ENCODE measurements around the gene GRM8.

DNA sequence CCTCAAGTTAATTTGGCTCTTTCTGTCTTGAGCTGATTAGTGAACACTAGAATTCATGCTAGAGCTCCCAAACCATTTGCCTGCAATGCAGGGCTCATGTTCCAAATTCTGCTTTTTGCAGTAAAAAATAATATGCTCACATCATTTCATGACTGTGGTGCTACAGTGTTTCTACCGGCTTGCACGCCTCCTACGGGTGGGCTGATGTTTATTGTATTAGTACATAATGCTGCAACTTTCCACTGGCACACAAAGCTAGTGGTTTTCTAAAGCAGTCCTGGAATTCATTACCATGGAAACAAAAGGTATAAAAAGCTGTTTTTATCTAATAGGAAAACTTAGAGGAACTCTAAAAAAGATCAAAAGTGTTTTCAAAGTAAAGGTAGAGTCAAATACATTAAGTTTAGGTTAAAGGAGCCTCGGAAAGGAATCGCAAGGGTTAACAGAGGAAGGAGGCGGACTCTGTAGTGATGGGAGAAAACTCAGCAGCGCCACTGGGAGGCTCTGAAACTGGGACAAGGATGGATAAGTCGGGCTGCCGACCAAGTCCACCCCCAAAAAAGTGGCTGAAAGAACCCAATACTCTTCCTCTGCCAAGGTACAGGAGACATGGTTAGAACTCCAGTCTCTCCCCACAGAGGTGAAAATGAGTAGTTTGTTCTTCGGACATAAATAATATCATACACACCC, 25.9 kb downstream of the GRM8 start:
- TF ChIP-seq, protein P1, sequence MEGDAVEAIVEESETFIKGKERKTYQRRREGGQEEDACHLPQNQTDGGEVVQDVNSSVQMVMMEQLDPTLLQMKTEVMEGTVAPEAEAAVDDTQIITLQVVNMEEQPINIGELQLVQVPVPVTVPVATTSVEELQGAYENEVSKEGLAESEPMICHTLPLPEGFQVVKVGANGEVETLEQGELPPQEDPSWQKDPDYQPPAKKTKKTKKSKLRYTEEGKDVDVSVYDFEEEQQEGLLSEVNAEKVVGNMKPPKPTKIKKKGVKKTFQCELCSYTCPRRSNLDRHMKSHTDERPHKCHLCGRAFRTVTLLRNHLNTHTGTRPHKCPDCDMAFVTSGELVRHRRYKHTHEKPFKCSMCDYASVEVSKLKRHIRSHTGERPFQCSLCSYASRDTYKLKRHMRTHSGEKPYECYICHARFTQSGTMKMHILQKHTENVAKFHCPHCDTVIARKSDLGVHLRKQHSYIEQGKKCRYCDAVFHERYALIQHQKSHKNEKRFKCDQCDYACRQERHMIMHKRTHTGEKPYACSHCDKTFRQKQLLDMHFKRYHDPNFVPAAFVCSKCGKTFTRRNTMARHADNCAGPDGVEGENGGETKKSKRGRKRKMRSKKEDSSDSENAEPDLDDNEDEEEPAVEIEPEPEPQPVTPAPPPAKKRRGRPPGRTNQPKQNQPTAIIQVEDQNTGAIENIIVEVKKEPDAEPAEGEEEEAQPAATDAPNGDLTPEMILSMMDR (optimal IDR thresholded peaks at IDR 0.05 in 1 of 3, IDR thresholded peaks at IDR 0.05 in 1 of 3, conservative IDR thresholded peaks at IDR 0.05 in 1 of 3; ENCODE audit: extremely low read depth in 1 of 3, insufficient read depth in 2 of 3, low read length in 3 of 3) = no peak
- no peak for TF ChIP-seq EZH2 (IDR thresholded peaks at IDR 0.05; ENCODE audit: low read length)
